Measurements from ENCODE around the gene EHMT1. TPM values are rescaled to one million over a fixed set of nuclear protein-coding genes. Genes with fewer than 3 reads are reported as not detected.
"Not testable (repeated sequence)": the region's sequence is repeated elsewhere in the genome, so short reads cannot be mapped to it uniquely, and the experiment has no call there.

EHMT1 gene
- total and polyA plus RNA-seq, 2 donors from 2014 or later, result 15.8 to 92.9 TPM

GRCh38 chr9:137720571-137721110 is 101.8 kb downstream of the EHMT1 start:
- FAIRE-seq (no peak), DNase-seq (no peak)
- Histone ChIP-seq H3K4me1 (ENCODE audit: control insufficient read depth in 2 of 3, insufficient read depth in 2 of 3, low read depth in 1 of 3, low read length in 3 of 3) (no peaks in the 10 kb centered on the region), H3K9me3 (ENCODE audit: control insufficient read depth in 2 of 3, insufficient read depth in 1 of 3, low read length in 3 of 3) (no peaks in the 10 kb centered on the region), H3K27me3 (ENCODE audit: control insufficient read depth, insufficient read depth, low read length) (no peaks in the 10 kb centered on the region), H3K9ac (ENCODE audit: low read length in 3 of 3) (no peak overlapping the region), H3K4me3 (ENCODE audit: low read length in 3 of 3) (no peak overlapping the region), H3K36me3 (ENCODE audit: control insufficient read depth in 2 of 3, insufficient read depth in 3 of 3, low read length in 3 of 3) (peaks cover 2 to 14% (median 7%) of the 10 kb centered on the region in 3 donors), H3K27ac (ENCODE audit: low read depth in 2 of 2, low read length in 2 of 2) (no peak overlapping the region)
- TF ChIP-seq CTCF (IDR thresholded peaks at IDR 0.05; ENCODE audit: borderline replicate concordance, extremely low read depth, insufficient read depth), result no peak
- intact Hi-C loops (cut with DNase I), result no loop called here

GRCh38 chr9:137721479-137721878 is 102.7 kb downstream of the EHMT1 start:
- no peak overlapping the region for H3K27ac ChIP-seq (ENCODE audit: low read depth in 2 of 2, low read length in 2 of 2)
- no peaks in the 10 kb centered on the region for H3K9me3 ChIP-seq (ENCODE audit: control insufficient read depth in 2 of 3, insufficient read depth in 1 of 3, low read length in 3 of 3)
- H3K9ac ChIP-seq (ENCODE audit: low read length in 3 of 3), result no peak overlapping the region
- H3K36me3 ChIP-seq (ENCODE audit: control insufficient read depth in 2 of 3, insufficient read depth in 3 of 3, low read length in 3 of 3), result peaks cover 2 to 13% (median 11%) of the 10 kb centered on the region in 3 donors
- intact Hi-C loops (cut with DNase I), result no loop called here
- H3K4me1 ChIP-seq (ENCODE audit: control insufficient read depth in 2 of 3, insufficient read depth in 2 of 3, low read depth in 1 of 3, low read length in 3 of 3), result no peaks in the 10 kb centered on the region
- DNase-seq, result no peak
- H3K27me3 ChIP-seq (ENCODE audit: control insufficient read depth, insufficient read depth, low read length), result no peaks in the 10 kb centered on the region
- FAIRE-seq, result no peak
- TF ChIP-seq CTCF (IDR thresholded peaks at IDR 0.05; ENCODE audit: borderline replicate concordance, extremely low read depth, insufficient read depth), result no peak
- no peak overlapping the region for H3K4me3 ChIP-seq (ENCODE audit: low read length in 3 of 3)

GRCh38 chr9:137721899-137722298 is 103.1 kb downstream of the EHMT1 start:
- FAIRE-seq, result no peak
- Histone ChIP-seq H3K27ac (ENCODE audit: low read depth in 2 of 2, low read length in 2 of 2) (no peak overlapping the region), H3K4me1 (ENCODE audit: control insufficient read depth in 2 of 3, insufficient read depth in 2 of 3, low read depth in 1 of 3, low read length in 3 of 3) (no peaks in the 10 kb centered on the region), H3K9ac (ENCODE audit: low read length in 3 of 3) (no peak overlapping the region), H3K27me3 (ENCODE audit: control insufficient read depth, insufficient read depth, low read length) (no peaks in the 10 kb centered on the region), H3K9me3 (ENCODE audit: control insufficient read depth in 2 of 3, insufficient read depth in 1 of 3, low read length in 3 of 3) (no peaks in the 10 kb centered on the region), H3K4me3 (ENCODE audit: low read length in 3 of 3) (no peak overlapping the region), H3K36me3 (ENCODE audit: control insufficient read depth in 2 of 3, insufficient read depth in 3 of 3, low read length in 3 of 3) (peaks cover 4 to 14% (median 12%) of the 10 kb centered on the region in 3 donors)
- DNase-seq, result no peak
- intact Hi-C loops (cut with DNase I), result no loop called here
- peak; percentile 37 for TF ChIP-seq CTCF (IDR thresholded peaks at IDR 0.05; ENCODE audit: borderline replicate concordance, extremely low read depth, insufficient read depth)

GRCh38 chr9:137722481-137722880 is 103.7 kb downstream of the EHMT1 start:
- no peak overlapping the region for H3K9ac ChIP-seq (ENCODE audit: low read length in 3 of 3)
- H3K4me3 ChIP-seq (ENCODE audit: low read length in 3 of 3), result no peak overlapping the region
- DNase-seq, result no peak
- TF ChIP-seq CTCF (IDR thresholded peaks at IDR 0.05; ENCODE audit: borderline replicate concordance, extremely low read depth, insufficient read depth), result no peak
- no peaks in the 10 kb centered on the region for H3K27me3 ChIP-seq (ENCODE audit: control insufficient read depth, insufficient read depth, low read length)
- H3K36me3 ChIP-seq (ENCODE audit: control insufficient read depth in 2 of 3, insufficient read depth in 3 of 3, low read length in 3 of 3), result peaks cover 4 to 14% (median 11%) of the 10 kb centered on the region in 3 donors
- FAIRE-seq, result no peak
- intact Hi-C loops (cut with DNase I), result no loop called here
- H3K4me1 ChIP-seq (ENCODE audit: control insufficient read depth in 2 of 3, insufficient read depth in 2 of 3, low read depth in 1 of 3, low read length in 3 of 3), result no peaks in the 10 kb centered on the region
- no peaks in the 10 kb centered on the region for H3K9me3 ChIP-seq (ENCODE audit: control insufficient read depth in 2 of 3, insufficient read depth in 1 of 3, low read length in 3 of 3)
- no peak overlapping the region for H3K27ac ChIP-seq (ENCODE audit: low read depth in 2 of 2, low read length in 2 of 2)

- H3K9ac ChIP-seq (ENCODE audit: low read length in 3 of 3); intact Hi-C loops (cut with DNase I); H3K27ac ChIP-seq (ENCODE audit: low read depth in 2 of 2, low read length in 2 of 2); FAIRE-seq; H3K4me3 ChIP-seq (ENCODE audit: low read length in 3 of 3); H3K27me3 ChIP-seq (ENCODE audit: control insufficient read depth, insufficient read depth, low read length); DNase-seq; H3K9me3 ChIP-seq (ENCODE audit: control insufficient read depth in 2 of 3, insufficient read depth in 1 of 3, low read length in 3 of 3); H3K4me1 ChIP-seq (ENCODE audit: control insufficient read depth in 2 of 3, insufficient read depth in 2 of 3, low read depth in 1 of 3, low read length in 3 of 3): not testable (repeated sequence)
- H3K36me3 ChIP-seq (ENCODE audit: control insufficient read depth in 2 of 3, insufficient read depth in 3 of 3, low read length in 3 of 3), result peaks cover 4 to 11% (median 7%) of the 10 kb centered on the region in 3 donors
These were observed 104.6 kb downstream of the EHMT1 start for GRCh38 chr9:137723356-137723755.

Data from kidney (tissue), 14 donors.